WTC11 (cell line): Measurements from ENCODE around the gene ABCA12. TPM values are rescaled to one million over a fixed set of nuclear protein-coding genes. Genes with fewer than 3 reads are reported as not detected.

Experiments used
- ATAC-seq: fragments of 200-7000 bp; cut with Tn5 transposase; 2 replicates; pipeline ENCODE4 v1.10.0; 2021; ENCODE audit warnings: mild to moderate bottlenecking, moderate library complexity
- CTCF ChIA-PET: fragments of 300-600 bp; sonication (Branson Sonifier 250); formaldehyde crosslinking; loops from one replicate; lab custom pipeline; 2021; ENCODE audit warnings: antibody characterized with exemption; lab: Charles Lee
- POLR2A ChIA-PET: fragments of 350-600 bp; sonication (Branson Sonifier 250); formaldehyde crosslinking; loops from one replicate; lab custom pipeline; 2021; ENCODE audit warnings: antibody characterized with exemption; lab: Charles Lee
- DNase-seq: peaks from one replicate; pipeline ENCODE4 v3.0.0; 2021; ENCODE audit warnings: low spot score
- H3K27ac Mint-ChIP-seq: 2 replicates; pipeline ENCODE4 v1.8.0; 2021; ENCODE audit warnings: mixed read lengths
- H3K27me3 Mint-ChIP-seq: 2 replicates; pipeline ENCODE4 v1.8.0; 2021; ENCODE audit warnings: low read depth, mild to moderate bottlenecking, moderate library complexity, mixed read lengths
- H3K36me3 Mint-ChIP-seq: 2 replicates; pipeline ENCODE4 v1.8.0; 2021; ENCODE audit warnings: mixed read lengths
- H3K4me1 Mint-ChIP-seq: 2 replicates; pipeline ENCODE4 v1.8.0; 2022; ENCODE audit warnings: mixed read lengths
- H3K4me3 Mint-ChIP-seq: 2 replicates; pipeline ENCODE4 v1.8.0; 2021; ENCODE audit warnings: mild to moderate bottlenecking, moderate library complexity, mixed read lengths
- H3K9me3 Mint-ChIP-seq: 2 replicates; pipeline ENCODE4 v1.8.0; 2021; ENCODE audit warnings: mixed read lengths
- AR ChIP-seq: fragments of 250-450 bp; sonication (Bioruptor Pico); IDR thresholded peaks from 2 replicates; pipeline ENCODE4 v1.9.0; 2021; ENCODE audit warnings: mild to moderate bottlenecking
- CTCF ChIP-seq: fragments of 200-600 bp; IDR thresholded peaks from 2 replicates; pipeline ENCODE4 v1.8.0; 2022; ENCODE audit warnings: antibody characterized with exemption
- EMX1 ChIP-seq: fragments of 250-450 bp; sonication (Bioruptor Pico); IDR thresholded peaks from 2 replicates; pipeline ENCODE4 v1.8.0; 2021; ENCODE audit warnings: mild to moderate bottlenecking
- FOXP1 ChIP-seq: sonication (generic); formaldehyde crosslinking; IDR thresholded peaks from 2 replicates; pipeline ENCODE4 v1.8.0; 2022; ENCODE audit warnings: missing genetic modification reagents, mild to moderate bottlenecking, moderate library complexity, borderline replicate concordance
- GRHL2 ChIP-seq: fragments of 250-450 bp; sonication (Bioruptor Pico); IDR thresholded peaks from 2 replicates; pipeline ENCODE4 v1.8.0; 2022; ENCODE audit warnings: mild to moderate bottlenecking, moderate library complexity; ENCODE audit not compliant: insufficient replicate concordance, severe bottlenecking
- HMGA2 ChIP-seq: fragments of 250-450 bp; sonication (Bioruptor Pico); IDR thresholded peaks from 2 replicates; pipeline ENCODE4 v1.4.0; 2021; ENCODE audit warnings: mild to moderate bottlenecking, moderate library complexity
- IRF1 ChIP-seq: sonication (generic); formaldehyde crosslinking; IDR thresholded peaks from 2 replicates; pipeline ENCODE4 v1.8.0; 2023; ENCODE audit warnings: missing genetic modification reagents
- OVOL2 ChIP-seq: fragments of 250-450 bp; sonication (Bioruptor Pico); IDR thresholded peaks from 2 replicates; pipeline ENCODE4 v1.9.0; 2021; ENCODE audit warnings: mild to moderate bottlenecking, borderline replicate concordance
- PRRX2 ChIP-seq: fragments of 250-450 bp; sonication (Bioruptor Pico); IDR thresholded peaks from 2 replicates; pipeline ENCODE4 v1.8.0; 2021; ENCODE audit warnings: mild to moderate bottlenecking
- ZNF396 ChIP-seq: fragments of 250-450 bp; sonication (Bioruptor Pico); IDR thresholded peaks from 2 replicates; pipeline ENCODE4 v1.8.0; 2021; ENCODE audit warnings: mild to moderate bottlenecking, moderate library complexity, borderline replicate concordance
- ZNF425 ChIP-seq: fragments of 250-450 bp; sonication (Bioruptor Pico); conservative IDR thresholded peaks from 2 replicates; pipeline ENCODE4 v1.9.0; 2021; ENCODE audit warnings: mild to moderate bottlenecking
- ZNF532 ChIP-seq: fragments of 250-450 bp; sonication (Bioruptor Pico); IDR thresholded peaks from 2 replicates; pipeline ENCODE4 v1.9.0; 2021; ENCODE audit warnings: mild to moderate bottlenecking, borderline replicate concordance
- total RNA-seq: library from RNA; stranded (reverse); gene quantifications from 3 replicates; pipeline ENCODE4 v1.2.3, GENCODE V29; 2021
- TF ChIP-seq, protein P1 (sequence below): sonication (generic); formaldehyde crosslinking; IDR thresholded peaks from 2 replicates; pipeline ENCODE4 v1.8.1; 2022; ENCODE audit warnings: mild to moderate bottlenecking, moderate library complexity, missing genetic modification reagents
- TF ChIP-seq, protein P2 (sequence below): sonication (generic); formaldehyde crosslinking; conservative IDR thresholded peaks from 2 replicates; pipeline ENCODE4 v1.8.1; 2022; ENCODE audit warnings: mild to moderate bottlenecking, missing genetic modification reagents
- TF ChIP-seq, protein P3 (sequence below): sonication (generic); formaldehyde crosslinking; IDR thresholded peaks from 2 replicates; pipeline ENCODE4 v1.8.0; 2023; ENCODE audit warnings: mild to moderate bottlenecking, missing genetic modification reagents

ABCA12 gene
- total RNA-seq, 1 experiment from 2014 or later = 0.04 TPM

DNA sequence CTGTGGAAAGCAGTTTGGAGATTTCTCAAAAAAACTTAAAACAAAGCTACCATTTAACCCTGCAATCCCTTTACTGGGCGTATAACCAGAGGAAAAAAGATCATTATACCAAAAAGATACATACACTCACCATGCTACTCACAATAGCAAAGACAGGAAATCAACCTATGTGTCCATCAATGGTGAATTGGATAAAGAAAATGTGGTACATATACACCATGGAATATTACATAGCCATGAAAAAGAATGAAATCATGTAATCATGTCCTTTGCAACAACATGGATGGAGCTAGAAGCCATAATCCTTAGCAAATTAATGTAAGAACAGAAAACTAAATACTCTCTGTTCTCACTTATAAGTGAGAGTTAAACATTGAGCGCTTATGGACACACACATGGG lies 18.6 kb downstream of the ABCA12 start (continued):
- TF ChIP-seq HMGA2 (CRISPR knock-in tag) (no peak), ZNF425 (no peak), IRF1 (no peak)
- TF ChIP-seq, protein P1, sequence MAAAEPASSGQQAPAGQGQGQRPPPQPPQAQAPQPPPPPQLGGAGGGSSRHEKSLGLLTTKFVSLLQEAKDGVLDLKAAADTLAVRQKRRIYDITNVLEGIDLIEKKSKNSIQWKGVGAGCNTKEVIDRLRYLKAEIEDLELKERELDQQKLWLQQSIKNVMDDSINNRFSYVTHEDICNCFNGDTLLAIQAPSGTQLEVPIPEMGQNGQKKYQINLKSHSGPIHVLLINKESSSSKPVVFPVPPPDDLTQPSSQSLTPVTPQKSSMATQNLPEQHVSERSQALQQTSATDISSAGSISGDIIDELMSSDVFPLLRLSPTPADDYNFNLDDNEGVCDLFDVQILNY (CRISPR knock-in tag) = no peak

- H3K27ac Mint-ChIP-seq = no peak overlapping the region
- ChIA-PET POLR2A (no interaction called here), CTCF (no interaction called here)
- ATAC-seq = no peak
- no peaks in the 10 kb centered on the region for H3K9me3 Mint-ChIP-seq
- no peaks in the 10 kb centered on the region for H3K4me1 Mint-ChIP-seq
- H3K27me3 Mint-ChIP-seq = no peaks in the 10 kb centered on the region
- TF ChIP-seq PRRX2 = no peak
- TF ChIP-seq, protein P2, sequence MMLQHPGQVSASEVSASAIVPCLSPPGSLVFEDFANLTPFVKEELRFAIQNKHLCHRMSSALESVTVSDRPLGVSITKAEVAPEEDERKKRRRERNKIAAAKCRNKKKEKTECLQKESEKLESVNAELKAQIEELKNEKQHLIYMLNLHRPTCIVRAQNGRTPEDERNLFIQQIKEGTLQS (CRISPR knock-in tag) = no peak
- TF ChIP-seq OVOL2 (CRISPR knock-in tag) = no peak
- TF ChIP-seq, protein P3, sequence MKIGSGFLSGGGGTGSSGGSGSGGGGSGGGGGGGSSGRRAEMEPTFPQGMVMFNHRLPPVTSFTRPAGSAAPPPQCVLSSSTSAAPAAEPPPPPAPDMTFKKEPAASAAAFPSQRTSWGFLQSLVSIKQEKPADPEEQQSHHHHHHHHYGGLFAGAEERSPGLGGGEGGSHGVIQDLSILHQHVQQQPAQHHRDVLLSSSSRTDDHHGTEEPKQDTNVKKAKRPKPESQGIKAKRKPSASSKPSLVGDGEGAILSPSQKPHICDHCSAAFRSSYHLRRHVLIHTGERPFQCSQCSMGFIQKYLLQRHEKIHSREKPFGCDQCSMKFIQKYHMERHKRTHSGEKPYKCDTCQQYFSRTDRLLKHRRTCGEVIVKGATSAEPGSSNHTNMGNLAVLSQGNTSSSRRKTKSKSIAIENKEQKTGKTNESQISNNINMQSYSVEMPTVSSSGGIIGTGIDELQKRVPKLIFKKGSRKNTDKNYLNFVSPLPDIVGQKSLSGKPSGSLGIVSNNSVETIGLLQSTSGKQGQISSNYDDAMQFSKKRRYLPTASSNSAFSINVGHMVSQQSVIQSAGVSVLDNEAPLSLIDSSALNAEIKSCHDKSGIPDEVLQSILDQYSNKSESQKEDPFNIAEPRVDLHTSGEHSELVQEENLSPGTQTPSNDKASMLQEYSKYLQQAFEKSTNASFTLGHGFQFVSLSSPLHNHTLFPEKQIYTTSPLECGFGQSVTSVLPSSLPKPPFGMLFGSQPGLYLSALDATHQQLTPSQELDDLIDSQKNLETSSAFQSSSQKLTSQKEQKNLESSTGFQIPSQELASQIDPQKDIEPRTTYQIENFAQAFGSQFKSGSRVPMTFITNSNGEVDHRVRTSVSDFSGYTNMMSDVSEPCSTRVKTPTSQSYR = no peak
- TF ChIP-seq EMX1 (CRISPR knock-in tag) = no peak
- TF ChIP-seq FOXP1 (CRISPR knock-in tag) = no peak
- no peak for DNase-seq
- H3K36me3 Mint-ChIP-seq = no peaks in the 10 kb centered on the region
- no peak overlapping the region for H3K4me3 Mint-ChIP-seq
Observed at GRCh38 chr2:215110918-215111317, 27.5 kb downstream of the ABCA12 start.

DNA sequence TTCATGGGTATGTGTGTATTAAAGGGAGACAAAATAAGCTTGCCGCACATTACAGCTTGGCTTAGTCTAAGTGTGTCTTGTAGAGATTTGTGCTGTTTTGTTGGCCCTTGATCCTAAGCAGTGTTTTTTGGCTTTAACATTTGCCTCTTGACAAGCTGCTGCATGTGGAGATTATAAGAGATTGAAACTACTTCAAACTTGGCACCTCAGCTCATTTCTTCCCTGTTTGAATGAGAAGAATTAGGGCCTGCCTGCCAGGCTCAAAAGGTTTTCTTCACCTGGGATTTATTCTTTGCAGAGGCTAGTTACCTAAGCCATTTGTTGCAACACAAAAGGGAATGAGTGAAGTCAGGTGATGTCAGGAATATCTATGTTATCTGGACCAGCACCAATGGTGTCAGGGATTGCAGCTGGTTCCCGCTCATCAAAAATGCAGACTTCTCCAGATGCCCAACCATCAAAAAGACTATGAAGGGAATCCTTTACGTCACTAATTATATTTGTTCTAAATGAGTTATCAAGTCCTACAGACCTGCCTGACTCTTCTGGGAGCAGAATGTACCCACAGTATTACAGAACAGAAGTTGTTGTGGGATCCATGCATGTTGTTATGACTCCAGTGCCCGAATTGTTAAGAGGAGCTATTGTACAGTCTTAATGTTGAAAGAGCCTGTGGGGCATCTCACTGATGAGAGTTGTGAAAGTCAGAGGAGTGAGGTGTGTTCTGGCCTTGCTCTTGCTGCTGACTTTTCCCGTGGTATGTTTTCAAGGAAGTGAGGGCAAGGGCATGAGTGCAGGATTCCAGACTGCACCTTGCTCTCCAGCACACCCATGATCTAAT lies 31.0 kb downstream of the ABCA12 start:
- DNase-seq (no peak), ATAC-seq (no peak)
- Mint-ChIP-seq H3K4me1 (no peaks in the 10 kb centered on the region), H3K27ac (no peak overlapping the region), H3K4me3 (no peak overlapping the region), H3K27me3 (no peaks in the 10 kb centered on the region), H3K9me3 (no peaks in the 10 kb centered on the region), H3K36me3 (no peaks in the 10 kb centered on the region)
- CTCF ChIA-PET = no interaction called here
- POLR2A ChIA-PET = no interaction called here
- no peak for TF ChIP-seq CTCF
- no peak for TF ChIP-seq AR
- TF ChIP-seq GRHL2 (CRISPR knock-in tag) = no peak
- no peak for TF ChIP-seq PRRX2
- TF ChIP-seq ZNF396 (CRISPR knock-in tag) = no peak
- no peak for TF ChIP-seq ZNF532 (CRISPR knock-in tag)
